ENCODE results near the gene CLMN. TPM values are rescaled to one million over a fixed set of nuclear protein-coding genes. Genes with fewer than 3 reads are reported as not detected.

The CLMN gene
- total and polyA plus RNA-seq, 2 of the 13 experiments (the other 11 are each of a cell fraction or from before 2014, with no cell fraction given): 15.1 to 16.7 TPM

- TF ChIP-seq HIC2 (CRISPR knock-in tag; IDR thresholded peaks at IDR 0.05; ENCODE audit: low read depth): no peak
- TF ChIP-seq HNRNPL (IDR thresholded peaks at IDR 0.05; ENCODE audit: low read depth, low read length): peak; percentile 61; the same call in 1 of the 2 replicates
- TF ChIP-seq ZNF850 (CRISPR knock-in tag; conservative IDR thresholded peaks at IDR 0.05): no peak
- no peak for TF ChIP-seq RBAK (CRISPR knock-in tag; IDR thresholded peaks at IDR 0.05)
- TF ChIP-seq STAT6 (CRISPR knock-in tag; IDR thresholded peaks at IDR 0.05; ENCODE audit: borderline replicate concordance): no peak
- no peak for TF ChIP-seq DZIP1 (CRISPR knock-in tag; IDR thresholded peaks at IDR 0.05)
- TF ChIP-seq MAFK (conservative IDR thresholded peaks at IDR 0.05 in 1 of 2, IDR thresholded peaks at IDR 0.05 in 1 of 2; ENCODE audit: low read length in 2 of 2): no peak
- no peak for TF ChIP-seq YY1 (IDR thresholded peaks at IDR 0.05; ENCODE audit: insufficient read depth, insufficient replicate concordance, low read depth, low read length)
- peak in 1 of 2 experiments; percentile 30; a peak in 1 of 4 replicates for TF ChIP-seq HMGXB4 (CRISPR knock-in tag; IDR thresholded peaks at IDR 0.05; ENCODE audit: borderline replicate concordance in 1 of 2, low read depth in 1 of 2)
- TF ChIP-seq ISL2 (CRISPR knock-in tag; IDR thresholded peaks at IDR 0.05): no peak
- no peak for TF ChIP-seq FOXK1 (CRISPR knock-in tag; IDR thresholded peaks at IDR 0.05; ENCODE audit: borderline replicate concordance, low read depth)
- TF ChIP-seq ARID5B (CRISPR knock-in tag; IDR thresholded peaks at IDR 0.05): no peak; the same call in 1 of the 2 replicates
- no peak for TF ChIP-seq IRX3 (CRISPR knock-in tag; IDR thresholded peaks at IDR 0.05; ENCODE audit: borderline replicate concordance, low read depth)
- no peak for TF ChIP-seq SRY (CRISPR knock-in tag; IDR thresholded peaks at IDR 0.05)
These were observed at the start of gene CLMN (continued) for GRCh38 chr14:95319312-95320077.

Measured in HepG2 (cell line).